Hepatic stellate cell (primary cell): ENCODE measurements around the gene BMPR1A.
A peak's percentile ranks its signal among the peaks of the same experiment; 100 is the strongest.

Source experiments
- DNase-seq: peaks from one replicate; pipeline ENCODE4 v3.0.0; 2011; ENCODE audit warnings: low spot score

The BMPR1A gene

DNA sequence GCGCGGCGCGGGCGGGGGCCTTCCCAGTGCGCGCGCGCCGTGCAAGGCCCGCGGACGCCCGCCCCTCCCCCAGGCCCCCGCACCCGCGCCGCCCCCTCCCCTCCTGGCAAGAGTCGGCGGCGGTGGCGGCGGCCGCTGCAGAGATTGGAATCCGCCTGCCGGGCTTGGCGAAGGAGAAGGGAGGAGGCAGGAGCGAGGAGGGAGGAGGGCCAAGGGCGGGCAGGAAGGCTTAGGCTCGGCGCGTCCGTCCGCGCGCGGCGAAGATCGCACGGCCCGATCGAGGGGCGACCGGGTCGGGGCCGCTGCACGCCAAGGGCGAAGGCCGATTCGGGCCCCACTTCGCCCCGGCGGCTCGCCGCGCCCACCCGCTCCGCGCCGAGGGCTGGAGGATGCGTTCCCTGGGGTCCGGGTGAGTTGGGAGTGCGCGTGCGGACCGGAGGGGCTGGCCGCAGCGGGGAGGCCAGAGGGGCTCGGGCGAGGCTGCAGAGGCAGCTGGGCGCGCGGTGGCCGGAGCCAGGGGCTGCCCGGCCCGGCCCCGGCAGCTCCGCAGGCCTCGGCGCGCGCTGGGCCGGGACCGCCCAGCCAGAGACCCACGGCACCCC is at the start of gene BMPR1A:
BMPR1A (plus strand) TSS at position 109 of the 602 bp plus-strand sequence. CDS start 119,400 bp downstream, outside the sequence.
- peak; percentile 93 for DNase-seq

DNA sequence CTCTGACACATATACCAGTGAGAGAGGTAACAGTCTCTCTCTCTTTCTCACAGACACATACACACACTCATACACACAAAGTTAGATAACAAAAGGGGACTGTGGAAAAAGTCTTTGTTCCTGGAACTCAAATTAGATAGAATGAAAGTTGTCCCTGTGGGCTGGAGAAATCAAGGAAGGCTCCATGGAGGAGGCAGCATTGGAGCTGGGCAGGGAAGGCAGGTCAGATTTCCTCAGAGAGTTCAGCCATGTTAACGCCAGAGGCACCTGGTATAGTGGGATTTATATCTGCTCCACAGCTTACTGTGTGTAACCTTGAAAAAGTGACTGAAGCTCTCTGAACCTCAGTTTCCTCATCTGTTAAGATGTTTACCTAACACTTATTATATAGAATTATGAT is 49.4 kb upstream of the BMPR1A start:
- no peak for DNase-seq

DNA sequence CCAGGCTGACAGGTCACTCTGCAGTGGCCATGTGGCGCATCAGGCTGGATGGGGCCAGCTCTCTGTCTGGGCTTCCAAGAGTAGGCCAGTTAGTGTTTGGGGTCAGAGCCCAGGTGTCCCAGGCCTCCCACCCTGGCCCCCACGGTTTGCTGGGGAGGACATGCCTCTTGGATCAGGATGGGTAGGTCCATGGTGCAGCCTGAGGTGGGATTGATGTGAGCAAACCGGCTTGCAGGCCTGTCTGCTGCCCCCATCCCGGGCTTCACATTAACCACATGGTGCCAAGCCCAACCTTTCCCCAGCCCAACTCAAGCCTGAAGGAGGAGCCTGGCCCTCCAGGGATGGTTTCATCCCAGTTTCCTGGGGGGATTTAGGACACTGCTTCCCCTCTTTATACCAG is 48.9 kb upstream of the BMPR1A start:
- no peak for DNase-seq

DNA sequence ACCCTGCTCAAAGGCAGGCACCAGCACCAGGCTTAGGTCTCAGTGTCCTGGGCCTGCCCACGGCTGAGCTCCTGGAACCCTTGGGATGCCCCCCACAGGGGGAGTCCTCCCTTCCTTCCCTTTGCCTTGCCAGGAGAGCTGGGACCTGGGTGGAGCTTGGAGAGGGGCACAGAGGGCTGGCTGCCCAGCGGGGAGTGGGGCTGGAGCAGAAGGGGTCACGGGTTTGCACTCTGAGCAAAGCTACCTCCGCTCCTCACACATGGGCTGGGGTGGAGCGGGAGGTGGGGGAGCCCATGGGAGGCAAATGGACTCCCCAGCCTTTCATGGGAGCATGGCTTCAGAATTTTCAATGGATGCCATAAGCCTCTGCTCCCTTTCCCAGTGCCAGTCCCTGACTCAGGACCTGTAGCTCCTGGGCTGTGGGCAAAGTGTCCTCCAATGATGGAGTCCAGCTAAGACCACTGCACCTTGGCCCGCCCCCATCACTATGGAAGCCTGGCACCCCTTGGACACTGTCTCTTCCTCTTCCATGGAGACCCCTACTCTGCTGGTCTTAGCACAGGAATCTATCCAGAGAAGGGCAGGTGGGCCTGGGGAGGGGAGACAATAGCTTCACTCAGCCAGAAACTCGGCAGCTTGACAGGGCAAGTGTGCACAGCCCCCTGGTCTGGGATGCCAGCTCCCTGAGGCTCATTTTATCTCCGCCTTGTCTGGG is 48.2 kb upstream of the BMPR1A start:
- no peak for DNase-seq

DNA sequence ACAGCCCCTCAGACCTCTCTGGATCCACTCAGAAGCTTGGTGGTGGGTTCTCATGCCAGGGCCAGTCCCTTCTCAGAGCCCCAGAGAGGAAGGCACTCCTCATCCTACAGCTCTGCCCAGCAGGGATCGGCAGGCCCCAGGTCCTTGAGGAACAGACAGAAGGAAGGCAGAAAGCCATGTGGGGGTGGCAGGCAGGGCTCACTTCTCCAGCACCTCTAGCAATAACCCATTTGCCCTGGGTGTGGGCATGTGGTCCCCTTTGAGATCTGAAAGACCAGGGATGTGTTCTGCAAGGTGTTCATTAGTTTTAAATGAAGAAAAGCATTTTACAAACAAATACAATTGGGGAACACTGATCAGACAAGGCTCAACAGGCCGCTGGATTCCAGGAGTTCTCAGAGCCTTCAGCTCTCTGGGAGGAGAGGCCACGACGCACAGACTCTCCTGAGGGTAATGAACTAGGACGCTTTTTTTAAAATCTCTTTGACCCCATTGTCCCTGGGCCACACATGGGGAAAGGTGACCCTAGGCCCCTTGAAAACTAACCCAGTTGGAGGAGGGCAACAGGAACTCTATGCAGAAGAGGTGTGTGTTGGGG is 47.5 kb upstream of the BMPR1A start:
- DNase-seq = no peak

DNA sequence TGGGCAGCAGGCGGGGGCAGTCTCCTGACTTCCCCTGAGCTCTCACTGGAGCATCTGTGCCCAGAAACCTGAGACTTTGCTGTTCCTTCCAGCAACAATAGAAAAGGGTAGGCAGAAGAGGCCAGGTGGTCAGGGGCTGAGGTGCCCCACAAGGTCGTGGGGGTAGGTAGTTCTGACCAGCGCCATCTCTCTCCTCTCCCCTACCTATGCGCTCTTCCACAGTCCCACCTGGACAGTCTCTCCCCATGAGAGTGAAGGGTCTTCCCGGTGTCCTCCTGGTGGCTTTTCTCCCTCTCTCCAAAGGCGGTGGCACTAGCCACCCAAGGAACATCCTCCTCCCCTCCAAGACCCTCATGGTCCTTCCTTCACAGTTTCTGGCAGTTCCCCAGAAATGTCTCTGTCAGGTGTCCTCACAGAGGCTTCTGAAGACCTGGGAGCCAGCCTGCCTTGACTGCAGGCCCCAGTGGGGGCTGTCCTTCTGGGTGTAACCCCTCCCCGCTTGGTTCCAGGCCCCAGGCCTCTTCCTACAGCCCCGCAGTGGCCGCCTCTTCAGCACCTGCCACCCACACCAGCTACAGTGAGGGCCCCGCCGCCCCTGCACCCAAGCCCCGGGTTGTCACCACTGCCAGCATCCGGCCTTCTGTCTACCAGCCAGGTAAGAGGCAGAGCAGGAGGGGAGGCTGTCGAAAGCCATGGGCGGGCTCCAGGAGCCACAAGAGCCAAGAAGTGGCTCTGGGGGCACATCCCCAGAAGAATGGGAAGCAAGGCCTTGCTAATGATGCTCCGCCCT is 46.8 kb upstream of the BMPR1A start:
- DNase-seq = no peak

DNA sequence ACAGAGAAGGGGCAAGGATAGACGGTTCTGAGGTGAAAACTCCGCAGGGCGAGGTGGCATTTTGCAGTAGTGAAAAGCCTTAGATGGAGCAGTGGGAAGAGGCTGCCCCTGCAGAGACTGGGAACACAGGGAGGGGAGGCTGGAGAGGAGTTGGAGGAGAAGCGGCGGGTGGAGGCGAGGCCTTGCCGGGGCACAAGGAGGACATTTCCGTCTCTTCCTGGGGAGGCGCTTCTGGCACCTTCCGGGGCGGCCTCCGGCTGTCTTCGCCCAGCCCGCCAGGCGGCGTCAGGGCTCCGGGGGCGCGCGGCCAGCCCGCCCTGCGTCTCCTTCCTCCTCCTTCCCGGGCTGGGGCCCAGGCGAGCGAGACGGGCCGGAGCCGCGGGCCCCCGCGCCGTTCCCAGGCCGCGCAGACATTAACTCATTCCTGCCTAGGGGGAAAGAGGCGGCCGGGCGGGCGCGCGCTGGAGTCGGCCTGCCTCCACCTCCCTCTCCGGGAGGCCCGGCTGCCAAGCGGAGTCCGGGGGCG is 45.4 kb upstream of the BMPR1A start:
- DNase-seq = peak; percentile 97

DNA sequence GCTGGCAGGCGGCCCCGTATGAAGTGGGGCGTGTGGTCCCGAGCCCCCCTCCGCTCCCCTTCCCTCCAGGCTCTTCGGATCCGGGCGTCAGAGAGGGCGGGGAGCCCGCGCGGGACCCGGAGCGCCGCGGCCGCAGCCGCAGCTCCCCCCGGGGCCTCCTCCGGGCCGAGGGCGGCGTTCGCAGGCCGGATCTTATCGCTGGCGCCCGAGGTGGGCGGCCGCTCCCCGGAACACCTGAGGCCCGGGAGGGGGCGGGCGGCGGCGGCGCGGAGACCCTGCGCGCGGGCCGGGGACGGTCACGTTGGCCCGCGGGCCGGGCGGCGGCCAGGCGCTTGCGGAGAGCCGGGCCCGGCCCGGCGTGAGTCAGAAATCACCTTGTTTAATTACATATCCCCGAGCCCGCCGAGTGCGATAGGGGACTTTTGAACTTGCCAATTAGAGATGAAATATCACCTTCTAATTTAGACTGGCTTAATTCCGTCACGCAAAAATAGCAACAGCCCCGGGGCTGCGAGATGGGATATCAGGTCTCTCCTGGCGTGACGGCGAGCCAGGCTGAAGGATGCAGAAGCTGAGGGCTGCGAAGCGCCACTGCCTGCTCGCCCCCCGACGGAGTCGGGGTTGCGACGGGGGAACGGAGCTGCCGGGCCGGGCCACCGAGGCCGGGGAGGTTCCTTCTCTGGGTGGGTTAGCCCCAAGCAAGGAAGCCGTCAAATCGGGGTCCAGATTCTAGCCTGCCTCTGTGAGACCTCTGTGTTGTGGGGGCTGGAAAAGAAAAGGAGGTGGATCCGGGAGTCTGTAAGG is 44.7 kb upstream of the BMPR1A start:
- DNase-seq = peak; percentile 79

DNA sequence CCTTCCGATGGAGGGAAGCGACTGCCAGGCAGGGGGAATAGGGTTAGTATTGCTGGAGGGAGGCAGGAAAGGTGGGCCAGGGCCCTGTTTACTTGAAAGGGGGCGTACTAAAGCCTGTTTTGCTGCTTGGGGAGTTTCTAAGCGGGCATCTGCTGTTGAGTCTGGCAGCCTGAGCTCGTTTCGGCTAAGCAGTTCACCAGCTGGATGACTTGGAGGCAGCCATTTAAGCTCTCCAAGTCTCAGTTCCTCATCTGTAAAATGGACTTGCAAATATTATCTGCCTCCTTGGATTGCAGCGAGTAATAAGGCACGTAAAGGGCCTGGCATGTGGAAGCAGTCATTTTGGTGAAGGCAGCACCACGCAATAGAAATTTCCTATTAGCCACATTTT is 44.1 kb upstream of the BMPR1A start:
- no peak for DNase-seq

DNA sequence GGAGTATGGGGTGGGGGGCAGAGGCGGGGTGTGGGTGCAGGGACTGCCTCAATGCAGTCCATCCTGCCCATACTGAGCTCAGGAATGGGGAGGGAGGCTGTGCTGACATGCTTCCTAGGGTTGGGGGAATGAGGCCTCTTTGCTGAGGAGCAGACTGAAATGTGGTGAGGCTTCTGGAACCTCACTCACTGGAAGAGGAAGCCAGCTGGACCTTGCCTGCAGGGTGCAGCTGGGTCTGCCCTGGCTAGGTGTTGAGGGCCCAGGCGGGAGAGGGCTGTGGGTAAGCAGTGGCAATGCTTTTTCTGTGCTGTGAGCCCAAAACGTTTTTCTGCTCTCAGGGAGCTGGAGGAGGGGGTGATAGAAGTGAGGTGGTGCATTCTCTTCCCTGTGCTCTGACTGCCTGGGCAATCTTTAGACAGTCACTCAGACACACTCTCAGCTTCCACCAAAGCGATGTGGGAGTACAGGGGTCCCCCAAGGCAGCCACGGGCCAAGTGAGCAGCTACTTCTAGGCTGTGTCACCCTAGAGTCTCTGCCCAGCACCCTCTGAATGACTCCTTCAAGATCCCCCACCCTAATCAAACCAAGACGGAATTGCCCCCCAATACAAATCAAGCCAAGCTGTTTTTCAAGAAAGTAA is 41.1 kb upstream of the BMPR1A start:
- no peak for DNase-seq

DNA sequence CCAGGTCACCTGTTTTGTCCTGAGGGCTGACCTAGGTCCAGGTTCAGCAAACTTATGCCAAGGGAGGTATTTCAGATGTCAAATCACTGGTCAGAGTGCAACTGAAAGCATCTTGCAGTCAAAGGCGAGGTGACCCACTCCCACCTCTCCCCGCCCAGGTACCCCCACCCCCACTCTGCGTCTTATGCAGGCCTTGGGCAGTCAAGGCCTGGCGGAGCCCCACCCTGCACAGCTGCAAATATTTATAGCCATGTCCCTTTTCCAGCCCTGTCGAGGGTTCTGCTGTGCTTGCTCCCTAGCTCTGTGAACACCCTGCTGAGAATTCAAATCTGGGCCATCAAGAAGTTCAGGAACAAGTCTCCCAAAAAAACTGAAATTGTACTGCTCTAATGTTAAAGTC is 40.6 kb upstream of the BMPR1A start:
- DNase-seq = no peak

DNA sequence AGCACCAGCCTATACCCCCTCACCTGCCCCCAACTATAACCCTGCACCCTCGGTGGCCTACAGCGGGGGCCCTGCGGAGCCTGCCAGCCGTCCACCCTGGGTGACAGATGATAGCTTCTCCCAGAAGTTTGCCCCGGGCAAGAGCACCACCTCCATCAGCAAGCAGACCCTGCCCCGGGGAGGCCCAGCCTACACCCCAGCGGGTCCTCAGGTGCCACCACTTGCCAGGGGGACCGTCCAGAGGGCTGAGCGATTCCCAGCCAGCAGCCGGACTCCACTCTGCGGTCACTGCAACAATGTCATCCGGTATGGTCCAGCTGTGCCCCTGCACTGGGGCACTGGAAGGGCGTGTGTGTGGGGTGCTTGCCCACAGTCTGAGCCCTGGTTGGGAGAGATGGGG is 40.0 kb upstream of the BMPR1A start:
- no peak for DNase-seq

DNA sequence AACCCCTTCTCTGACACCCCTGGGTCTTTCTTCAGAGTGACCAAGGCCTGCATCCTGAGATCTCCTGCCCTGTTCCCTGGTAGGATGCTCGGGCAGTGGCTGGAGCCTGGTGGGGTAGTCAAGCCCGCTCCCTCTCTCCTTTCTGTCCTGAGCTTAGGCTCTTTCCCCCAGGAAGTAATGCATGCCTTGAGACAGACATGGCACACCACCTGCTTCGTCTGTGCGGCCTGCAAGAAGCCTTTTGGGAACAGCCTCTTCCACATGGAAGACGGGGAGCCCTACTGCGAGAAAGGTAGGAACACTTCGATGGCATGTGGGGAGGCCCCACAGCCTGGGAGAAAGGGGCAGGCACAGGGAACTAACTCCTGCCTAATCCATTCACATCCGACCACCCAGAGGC is 37.9 kb upstream of the BMPR1A start:
- DNase-seq = no peak

DNA sequence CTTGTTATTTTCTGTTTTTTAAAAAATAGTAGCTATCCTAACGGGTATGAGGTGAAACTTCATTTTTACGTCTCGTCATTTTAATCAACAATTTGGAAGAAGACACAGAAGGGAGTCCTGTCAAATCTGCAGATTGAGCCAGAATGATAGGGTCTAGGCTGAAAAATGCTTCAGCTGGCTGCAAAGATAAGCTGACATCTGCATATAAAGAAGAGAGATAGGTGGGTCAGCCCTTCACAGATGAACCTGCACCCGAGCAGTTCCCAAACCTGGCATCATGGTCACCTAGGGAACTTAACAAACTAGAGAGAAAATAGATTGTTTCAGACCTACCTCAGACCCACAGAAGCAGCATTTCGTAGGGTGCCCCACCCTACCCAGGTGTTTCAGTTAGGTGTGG is 35.2 kb upstream of the BMPR1A start:
- DNase-seq = no peak

DNA sequence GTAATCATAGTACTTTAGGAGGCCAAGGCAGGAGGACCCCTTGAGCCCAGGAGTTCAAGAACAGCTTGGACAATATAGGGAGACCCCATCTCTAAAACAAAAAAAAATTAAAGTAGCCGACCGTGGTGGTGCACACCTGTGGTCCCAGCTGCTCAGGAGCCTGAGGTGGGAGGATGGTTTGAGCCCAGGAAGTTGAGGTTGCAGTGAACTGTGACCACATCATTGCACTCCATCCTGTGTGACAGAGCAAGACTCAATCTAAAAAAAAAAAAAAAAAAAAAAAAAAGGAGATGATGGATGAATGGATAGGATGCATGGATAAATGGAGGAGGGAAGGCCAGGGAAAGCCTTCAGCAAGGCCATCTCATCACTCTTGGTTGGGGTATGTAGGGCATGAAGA is 33.4 kb upstream of the BMPR1A start:
- no peak for DNase-seq

DNA sequence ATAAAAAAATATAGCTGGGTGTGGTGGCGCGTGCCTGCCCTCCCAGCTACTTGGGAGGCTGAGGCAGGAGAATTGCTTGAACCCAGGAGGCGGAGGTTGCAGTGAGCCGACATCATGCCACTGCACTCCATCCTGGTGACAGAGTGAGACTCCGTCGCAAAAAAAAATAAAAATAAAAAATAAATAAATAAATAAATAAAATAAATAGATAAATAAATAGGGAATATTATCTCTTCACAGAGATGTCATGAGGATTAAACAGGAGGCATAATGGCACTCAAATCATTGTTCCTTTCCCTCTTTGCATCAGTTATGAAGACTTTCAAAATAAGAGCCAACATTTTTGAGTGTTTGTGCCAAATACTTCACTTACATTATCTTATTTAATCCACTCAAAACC is 32.0 kb upstream of the BMPR1A start:
- no peak for DNase-seq

DNA sequence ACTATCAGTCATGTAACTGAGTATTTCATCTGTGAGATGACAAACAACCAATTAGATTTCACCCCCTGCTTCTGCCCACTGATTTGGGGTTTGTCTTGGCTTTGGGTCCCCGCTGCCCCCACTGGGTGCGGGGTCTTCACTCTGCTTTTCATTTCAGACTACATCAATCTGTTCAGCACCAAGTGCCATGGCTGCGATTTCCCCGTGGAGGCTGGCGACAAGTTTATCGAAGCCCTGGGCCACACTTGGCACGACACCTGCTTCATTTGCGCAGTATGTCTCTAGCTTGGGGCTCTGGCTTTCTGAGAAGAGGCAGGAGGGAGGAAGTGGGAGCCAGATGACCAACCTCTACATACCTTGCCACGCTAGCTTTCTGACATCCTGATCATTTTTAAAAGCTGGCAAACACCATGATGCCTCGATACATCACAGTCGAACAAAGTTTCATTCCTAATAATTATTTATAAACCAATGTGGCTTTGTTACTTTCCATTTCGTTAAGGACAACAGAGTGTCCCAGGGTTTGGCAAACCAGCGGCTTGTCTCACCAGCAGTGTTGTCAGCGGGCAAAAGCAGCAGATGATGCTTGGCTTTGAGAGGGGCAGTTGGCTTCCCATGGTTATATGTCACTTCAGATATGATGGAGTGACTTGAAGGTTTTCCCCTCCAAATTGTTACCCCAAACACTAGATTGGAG is 30.3 kb upstream of the BMPR1A start:
- no peak for DNase-seq

DNA sequence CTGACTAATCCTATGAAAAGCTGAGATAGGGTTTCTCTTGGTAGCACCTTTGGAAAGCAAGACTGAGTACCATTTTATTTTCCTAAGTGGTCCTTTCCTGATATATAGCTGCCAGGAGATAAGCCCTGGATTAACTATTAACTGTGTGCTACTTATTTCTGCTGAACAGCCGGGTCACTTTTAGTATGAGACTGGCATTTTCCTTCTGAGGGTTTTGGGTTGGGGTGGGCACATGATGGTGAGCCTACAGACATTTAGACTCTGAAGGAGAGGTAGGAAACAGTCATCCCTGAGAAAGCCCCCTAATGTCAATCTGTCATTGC is 29.8 kb upstream of the BMPR1A start:
- DNase-seq = no peak

DNA sequence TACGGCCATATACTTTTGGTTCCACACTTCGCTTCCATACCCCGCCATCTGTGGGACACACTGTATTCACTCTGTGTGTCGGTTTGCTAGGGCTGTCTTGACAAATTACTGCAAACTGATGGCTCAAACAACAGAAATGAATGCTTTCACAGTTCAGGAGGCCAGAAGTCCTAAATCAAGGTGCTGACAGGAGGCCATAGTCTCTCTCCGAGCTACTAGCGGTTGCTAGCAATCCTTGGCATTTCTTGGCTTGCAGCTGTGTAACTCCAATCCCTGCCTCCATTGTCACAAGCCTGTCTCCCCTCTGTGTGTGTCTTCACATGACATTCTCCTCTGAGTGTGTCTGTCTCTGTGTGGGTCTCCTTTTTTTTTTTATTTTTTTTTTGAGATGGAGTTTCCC is 28.9 kb upstream of the BMPR1A start:
- no peak for DNase-seq

DNA sequence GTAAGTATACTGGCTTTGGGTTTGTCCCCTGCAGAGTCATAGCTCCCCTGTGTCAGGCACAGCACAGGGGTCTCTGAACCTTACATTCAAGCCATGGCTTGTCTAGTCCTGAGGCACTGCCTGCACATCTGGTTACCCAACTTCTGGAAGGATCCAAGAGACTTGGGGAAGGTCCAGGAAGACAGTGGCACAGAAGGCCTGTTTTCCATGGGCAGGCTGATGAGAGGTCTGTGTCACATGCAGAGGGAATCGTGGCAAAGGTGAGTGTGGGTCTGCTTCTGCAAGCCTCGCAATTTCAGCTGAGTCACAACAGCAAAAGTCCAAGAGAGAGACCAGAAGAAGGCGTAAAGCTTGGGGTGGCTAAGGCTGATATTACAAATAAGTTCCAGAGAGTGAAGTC is 28.4 kb upstream of the BMPR1A start:
- DNase-seq = no peak

DNA sequence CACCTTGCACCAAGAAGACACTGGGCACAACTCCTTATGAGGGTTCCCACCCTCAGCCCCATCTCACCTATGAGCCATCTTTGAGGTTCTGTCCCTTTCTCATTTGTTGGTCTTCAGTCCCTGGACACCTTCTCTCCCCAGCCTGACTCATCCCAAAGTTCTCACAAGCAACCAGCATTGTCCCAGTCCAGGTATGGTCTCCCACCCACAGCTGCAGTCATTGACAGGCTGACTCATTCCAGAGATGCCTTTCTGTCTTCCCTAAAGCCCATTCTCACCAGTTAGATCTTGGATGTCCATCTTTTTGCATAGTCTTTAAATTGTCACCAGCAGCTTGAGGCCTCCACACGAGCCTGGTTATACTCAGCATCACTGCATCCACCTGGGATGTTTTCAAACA is 26.7 kb upstream of the BMPR1A start:
- no peak for DNase-seq
